Inflammatory macrophage treated with lipopolysaccharide for 4 hours (primary cell): ENCODE results near the gene PER2.

Experiments
- DNase-seq: peaks from one replicate; pipeline ENCODE4 v3.0.0-alpha.2; 2020

Gene PER2

DNA sequence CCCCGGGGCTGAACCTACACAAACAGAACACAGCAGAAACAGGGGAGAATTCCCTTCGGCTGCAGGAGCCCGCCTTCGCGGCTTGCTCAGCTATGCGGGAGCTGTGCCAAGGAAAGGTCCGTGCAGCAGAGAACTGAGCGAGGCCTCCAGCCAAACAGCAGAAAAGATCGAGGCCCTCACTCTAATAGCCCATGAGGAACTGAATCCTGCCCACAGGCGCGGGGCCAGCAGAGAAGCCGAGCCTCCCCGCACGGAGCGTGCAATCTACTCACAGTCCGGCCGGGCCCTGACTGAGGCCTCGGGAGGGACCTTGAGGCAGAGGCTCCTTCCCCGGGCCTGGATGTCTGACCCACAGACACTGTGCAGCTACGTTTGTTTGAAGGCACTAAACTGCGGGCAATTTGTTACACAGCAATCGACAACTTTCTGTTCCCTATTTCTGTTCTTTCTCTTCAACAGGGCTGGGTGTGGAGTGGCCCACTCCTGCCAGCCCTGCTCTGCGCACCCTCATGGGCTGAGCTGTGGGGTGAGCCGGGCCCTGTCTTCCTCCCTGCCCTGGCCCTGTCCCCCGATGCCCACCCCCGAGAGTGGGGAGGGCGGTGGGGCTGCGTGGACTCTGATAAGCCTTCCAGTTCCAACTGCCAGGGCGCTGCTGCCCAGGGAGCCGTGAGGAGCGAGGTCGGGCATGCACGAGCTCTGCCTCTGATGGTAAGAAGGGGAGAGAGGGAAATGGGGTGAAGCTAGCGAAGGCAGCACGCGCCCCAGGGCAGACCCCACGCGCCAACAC lies 62.3 kb downstream of the PER2 start:
- no peak for DNase-seq

GRCh38 chr2:238225121-238225520 lies 63.3 kb downstream of the PER2 start:
- DNase-seq: no peak

DNA sequence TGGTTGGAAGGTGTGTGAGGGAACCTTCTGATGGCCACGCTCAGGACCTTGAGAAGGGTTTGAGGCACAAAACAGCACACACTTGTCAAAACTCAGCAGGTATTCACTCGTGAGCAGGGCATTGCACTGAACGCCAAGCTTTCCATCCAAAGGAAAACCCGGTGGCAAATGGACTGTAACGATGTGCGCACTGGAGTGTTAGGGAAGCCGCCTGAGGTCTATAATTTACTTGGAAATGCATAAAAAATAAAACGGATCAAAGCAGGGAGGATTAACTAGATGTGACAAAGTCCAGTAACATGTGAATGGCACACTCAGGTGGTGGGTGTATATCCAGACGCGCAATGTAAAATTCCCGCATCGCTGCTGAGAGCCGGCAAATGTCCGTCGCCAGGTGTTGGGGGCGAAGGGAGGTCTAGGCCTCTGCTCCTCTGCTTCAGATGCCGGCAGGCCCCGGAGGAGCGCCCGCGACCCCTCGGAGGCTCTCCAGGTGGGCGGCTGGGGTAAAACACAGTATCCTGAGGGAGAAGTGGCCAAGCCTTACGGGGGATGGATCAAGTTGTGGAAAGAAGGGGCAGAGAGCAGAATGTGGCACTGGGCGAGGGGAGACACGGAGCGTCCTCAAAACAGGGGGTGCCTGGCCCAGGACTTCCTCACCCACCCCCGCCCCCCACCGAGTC lies 63.9 kb downstream of the PER2 start:
- DNase-seq: no peak

DNA sequence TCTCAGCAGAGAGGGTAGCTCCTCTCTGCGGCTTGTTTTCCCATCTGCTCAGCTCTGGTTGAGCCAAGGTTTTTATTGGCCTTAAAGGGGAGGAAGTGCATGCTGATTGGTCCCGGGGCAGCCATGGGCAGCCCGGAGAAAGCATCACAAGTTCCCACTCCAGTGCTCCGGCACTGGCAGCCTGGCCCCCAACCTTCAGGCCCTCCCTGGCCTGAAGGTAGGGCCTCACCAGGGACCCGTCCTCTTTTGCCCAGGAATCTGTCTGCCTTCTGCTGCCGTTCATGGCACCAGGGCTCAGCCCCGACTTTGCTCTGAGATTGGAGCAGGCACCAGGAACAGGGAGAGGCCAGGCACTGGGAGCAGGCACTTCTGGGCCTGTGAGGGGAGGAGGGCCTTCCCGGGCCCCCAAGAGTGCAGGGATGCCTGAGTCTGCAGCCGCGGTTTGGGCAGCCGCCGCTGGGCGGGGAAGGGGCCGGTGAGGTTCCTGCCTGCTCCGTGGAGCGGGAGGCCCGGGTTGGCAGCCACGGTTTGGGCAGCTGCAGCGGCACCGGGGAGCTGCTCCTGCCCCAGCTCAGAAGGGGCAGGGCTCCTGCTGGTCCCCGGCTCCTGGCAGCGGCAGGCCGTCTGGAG lies 67.4 kb downstream of the PER2 start:
- DNase-seq: no peak

DNA sequence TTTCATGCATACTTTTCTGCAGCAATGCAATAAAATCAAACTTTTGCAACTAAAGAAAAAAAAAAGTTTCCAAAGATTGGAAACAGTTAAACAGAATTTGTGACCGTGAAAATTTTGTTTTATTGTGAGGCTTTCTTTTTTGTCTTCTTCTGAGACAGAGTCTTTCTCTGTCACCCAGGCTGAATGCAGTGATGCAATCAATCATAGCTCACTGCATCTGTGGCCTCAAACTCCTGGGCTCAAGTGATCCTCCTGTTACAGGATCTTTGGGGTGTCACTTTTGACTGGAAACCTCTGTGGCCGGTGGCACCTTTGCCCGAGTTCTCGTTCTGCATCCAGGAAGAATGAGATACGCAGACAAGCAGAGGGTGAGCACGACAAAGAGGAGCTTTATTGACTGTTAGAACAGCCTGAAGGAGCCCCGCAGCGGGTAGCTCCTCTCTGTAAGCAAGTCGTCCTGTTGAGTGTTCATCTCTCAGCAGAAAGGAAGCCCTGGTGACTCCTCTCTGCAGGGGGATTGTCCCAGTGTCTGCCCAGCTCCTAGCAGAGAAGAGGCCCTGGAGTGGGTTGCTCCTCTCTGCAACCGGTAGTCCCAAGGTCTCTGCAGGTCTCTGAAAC lies 68.0 kb downstream of the PER2 start:
- DNase-seq: no peak

DNA sequence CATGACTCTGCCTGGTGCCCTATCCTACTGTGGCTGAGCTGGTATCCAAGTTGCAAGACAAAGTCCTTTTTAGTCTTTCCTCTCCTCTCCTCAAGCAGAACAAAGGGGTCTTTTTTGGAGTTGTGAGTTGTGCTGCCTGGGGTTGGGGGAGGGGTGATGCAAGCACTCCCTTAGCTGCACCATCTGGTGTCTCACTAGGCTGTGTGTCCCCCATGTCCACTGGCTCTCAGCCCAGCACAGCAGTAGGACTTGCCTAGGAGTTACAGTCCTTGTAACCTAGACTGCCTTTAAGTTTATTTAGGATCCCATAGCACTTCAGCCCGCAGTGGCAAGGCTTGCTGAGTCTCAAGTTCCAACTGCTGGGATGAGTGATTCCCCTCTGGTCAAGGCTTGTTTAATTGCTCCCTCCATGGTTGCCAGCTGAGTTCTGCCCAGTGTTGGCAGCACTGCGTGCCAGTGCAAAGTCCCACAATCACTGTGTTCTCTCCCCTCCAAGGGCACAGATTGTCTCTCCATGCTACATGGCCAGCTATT lies 71.7 kb downstream of the PER2 start:
- no peak for DNase-seq

DNA sequence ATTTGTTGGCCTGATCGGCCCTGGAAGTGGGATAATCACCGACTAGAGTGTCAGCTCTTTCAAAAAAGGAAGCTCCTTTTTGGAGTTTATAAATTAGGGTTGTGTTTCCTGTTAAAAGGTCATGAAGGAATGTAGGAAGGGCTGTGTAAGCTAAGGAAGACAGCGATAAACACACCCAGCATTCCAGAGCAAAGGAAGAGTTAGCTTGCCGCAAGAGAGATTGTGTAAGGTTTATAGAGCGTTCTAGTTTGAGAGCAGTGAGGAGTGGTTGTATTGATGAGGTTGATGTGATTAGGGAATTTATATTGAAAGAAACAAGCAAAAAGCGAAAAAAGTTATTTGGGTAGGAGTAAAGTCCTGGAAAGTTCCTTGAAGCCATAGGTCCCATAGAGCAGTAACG lies 81.4 kb downstream of the PER2 start:
- DNase-seq: no peak

GRCh38 chr2:238203973-238204683 lies 84.3 kb downstream of the PER2 start:
- DNase-seq: peak; percentile 10

GRCh38 chr2:238203094-238203972 lies 85.1 kb downstream of the PER2 start, which contains the start of gene ILKAP:
Gene ILKAP (minus strand): TSS chr2:238203695. CDS start chr2:238203553, 142 bp downstream.
- DNase-seq: peak; percentile 91

DNA sequence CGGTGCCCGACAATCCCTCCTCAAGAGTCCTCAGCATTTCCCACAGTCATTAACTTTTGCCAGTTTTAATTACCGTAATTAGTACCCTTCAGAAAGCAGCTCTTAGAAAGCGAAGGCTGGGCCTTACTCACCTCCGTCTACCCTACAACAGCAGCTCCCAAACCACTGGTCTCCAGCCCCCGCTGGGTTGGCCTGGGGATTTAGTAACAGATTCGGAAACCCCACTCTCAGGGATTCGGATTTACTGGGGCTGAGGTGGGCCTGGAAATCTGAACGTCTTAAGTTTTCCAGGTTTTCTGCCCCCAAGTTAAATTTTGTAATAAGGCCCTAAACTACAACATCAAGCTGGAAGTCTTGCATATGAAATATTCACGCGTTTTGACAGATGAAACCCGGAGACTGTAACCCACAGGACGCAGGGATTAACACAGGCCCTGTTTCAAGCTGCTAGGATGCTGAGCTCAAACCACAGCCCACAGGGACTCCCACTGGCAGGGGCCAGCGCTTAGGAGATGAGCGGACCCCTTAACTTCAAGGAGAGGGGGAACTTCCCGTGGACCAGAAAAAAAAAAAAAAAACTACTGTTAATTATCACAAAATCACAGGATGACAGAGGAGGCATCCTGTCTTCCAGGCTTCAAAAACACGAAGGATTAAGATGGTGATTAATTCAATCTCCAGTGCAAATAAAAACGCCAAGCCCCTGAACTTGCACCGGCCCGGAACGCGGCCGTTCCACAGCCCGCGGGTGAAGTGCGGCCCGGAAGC lies 85.9 kb downstream of the PER2 start:
- DNase-seq: no peak
